Activated T-helper 17 cell treated with anti-CD3 and anti-CD28 coated beads, Interleukin-2, amount 50 U/mL, for 72 hours (primary cell): ENCODE results near the gene ANKEF1. TPM values are rescaled to one million over a fixed set of nuclear protein-coding genes. Genes with fewer than 3 reads are reported as not detected.

Experiments
- ATAC-seq: fragments of 150-1000 bp; cut with Tn5 transposase; replicated peaks from 2 replicates; pipeline ENCODE4 v1.10.0; 2021; ENCODE audit warnings: mild to moderate bottlenecking, moderate library complexity
- H3K27ac Mint-ChIP-seq: one replicate; pipeline ENCODE4 v1.8.0; 2022; ENCODE audit warnings: mixed read lengths
- H3K27me3 Mint-ChIP-seq: one replicate; pipeline ENCODE4 v1.8.0; 2022; ENCODE audit warnings: mixed read lengths
- H3K36me3 Mint-ChIP-seq: one replicate; pipeline ENCODE4 v1.8.0; 2022; ENCODE audit warnings: low read depth, mild to moderate bottlenecking, mixed read lengths
- H3K4me1 Mint-ChIP-seq: one replicate; pipeline ENCODE4 v1.8.0; 2022; ENCODE audit warnings: mixed read lengths
- H3K4me3 Mint-ChIP-seq: one replicate; pipeline ENCODE4 v1.8.0; 2022; ENCODE audit warnings: mild to moderate bottlenecking, mixed read lengths
- H3K9me3 Mint-ChIP-seq: one replicate; pipeline ENCODE4 v1.8.0; 2022; ENCODE audit warnings: mixed read lengths
- total RNA-seq, 2 donors: library from RNA; stranded (reverse); gene quantifications; one replicate each; pipeline ENCODE4 v1.2.3, GENCODE V29; 2022

Gene ANKEF1
- total RNA-seq, 2 donors from 2014 or later, result 1.2 to 2.4 TPM

DNA sequence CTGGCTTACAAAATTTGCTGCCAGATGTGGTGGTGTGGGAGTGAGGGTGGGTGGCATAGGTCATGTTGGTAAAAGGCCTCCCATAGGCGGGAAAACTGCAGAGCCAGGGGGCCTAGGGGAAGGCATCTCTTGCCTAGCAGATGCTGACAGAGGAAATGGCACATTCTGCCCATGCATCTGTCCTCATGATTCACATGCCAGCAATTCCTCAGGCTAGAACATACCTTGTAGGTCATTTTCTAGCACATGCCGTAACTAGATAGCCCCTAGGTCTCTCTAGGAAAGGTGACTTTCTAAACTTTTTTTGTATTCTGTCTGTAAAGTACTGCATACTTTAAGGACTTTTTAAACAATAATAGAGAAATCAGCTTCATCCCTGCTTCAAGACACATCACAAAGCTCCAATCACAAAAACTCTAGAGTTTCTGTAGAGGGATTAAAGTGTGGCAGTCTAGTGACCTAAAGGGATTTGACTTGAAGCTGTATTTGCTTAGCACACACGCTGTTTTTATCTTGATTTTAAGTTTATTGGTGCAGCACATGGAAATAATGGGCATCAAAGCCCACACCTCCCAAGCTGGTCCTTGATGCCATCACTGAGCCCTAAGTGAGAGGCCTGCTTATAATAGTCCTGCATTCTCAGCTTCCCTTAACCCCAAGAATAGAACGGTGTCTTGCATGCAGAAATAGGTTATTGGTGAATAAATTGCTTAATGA is 55.2 kb downstream of the ANKEF1 start:
- Mint-ChIP-seq H3K4me3 (no peak overlapping the region), H3K27ac (no peak overlapping the region), H3K27me3 (peaks cover 5% of the 10 kb centered on the region), H3K9me3 (no peaks in the 10 kb centered on the region), H3K36me3 (no peaks in the 10 kb centered on the region), H3K4me1 (no peaks in the 10 kb centered on the region)
- ATAC-seq, result peak; percentile 9

DNA sequence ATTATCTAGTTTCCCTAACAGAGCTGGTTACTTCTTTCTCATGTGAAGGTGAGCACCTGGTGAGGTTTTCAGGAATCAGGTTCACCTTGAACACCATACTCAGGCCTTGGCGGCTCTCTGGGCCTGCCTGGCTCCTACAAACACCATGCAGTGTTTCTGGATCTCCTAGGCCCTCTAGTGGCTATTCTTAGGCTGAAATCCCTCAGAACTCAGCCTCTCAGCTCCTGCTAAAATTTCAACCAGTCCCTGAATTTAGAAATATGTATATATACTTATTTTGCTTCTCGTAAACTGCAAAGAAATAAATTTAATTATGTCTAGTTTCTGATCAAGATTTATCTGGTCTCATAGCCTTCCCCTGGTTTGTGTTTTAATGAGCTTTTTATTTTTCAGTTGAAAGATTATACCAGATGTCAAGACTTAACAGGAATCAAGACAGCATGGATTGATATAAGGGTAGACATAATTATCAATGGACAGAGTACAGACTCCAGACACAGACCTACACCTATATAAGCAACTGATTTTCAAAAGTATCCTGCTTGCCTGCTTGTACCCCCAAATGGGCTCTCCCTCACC is 55.9 kb downstream of the ANKEF1 start:
- Mint-ChIP-seq H3K9me3 (no peaks in the 10 kb centered on the region), H3K4me3 (no peak overlapping the region), H3K36me3 (no peaks in the 10 kb centered on the region), H3K27me3 (peaks cover 5% of the 10 kb centered on the region), H3K27ac (no peak overlapping the region), H3K4me1 (no peaks in the 10 kb centered on the region)
- peak; percentile 72 for ATAC-seq

GRCh38 chr20:10093087-10093591 is 58.4 kb downstream of the ANKEF1 start:
- no peak for ATAC-seq
- peaks cover 12% of the 10 kb centered on the region for H3K27me3 Mint-ChIP-seq
- no peaks in the 10 kb centered on the region for H3K36me3 Mint-ChIP-seq
- H3K9me3 Mint-ChIP-seq, result no peaks in the 10 kb centered on the region
- no peak overlapping the region for H3K4me3 Mint-ChIP-seq
- no peak overlapping the region for H3K27ac Mint-ChIP-seq
- no peaks in the 10 kb centered on the region for H3K4me1 Mint-ChIP-seq

DNA sequence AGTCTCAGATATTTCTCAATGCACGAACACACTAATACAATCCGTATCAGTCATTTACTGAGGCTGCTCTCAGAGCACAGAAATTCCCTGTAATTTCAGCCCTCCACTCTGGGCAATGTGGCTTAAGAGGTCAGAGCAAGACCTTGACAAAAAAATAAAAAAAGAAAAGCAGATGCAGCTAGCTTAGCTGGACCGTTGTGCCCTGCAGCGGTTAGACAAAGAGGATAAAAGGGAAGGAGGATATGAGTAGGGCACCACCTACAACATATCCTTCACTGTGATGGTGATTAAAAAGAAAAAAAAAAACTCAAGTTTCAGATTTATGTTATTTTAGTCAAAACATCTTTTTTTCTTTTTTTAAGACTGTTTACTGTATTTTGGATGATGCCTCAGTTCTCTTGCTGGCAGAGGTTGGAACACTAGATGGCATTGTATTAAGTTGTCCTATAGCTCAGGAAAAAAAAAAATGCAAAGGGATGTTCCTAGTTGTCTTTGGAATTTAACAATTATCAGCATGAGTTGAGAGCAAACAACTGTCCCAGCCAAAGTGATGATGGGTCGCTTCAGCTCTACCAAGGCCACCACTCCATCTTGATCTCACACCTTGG is 59.9 kb downstream of the ANKEF1 start:
- no peak for ATAC-seq
- Mint-ChIP-seq H3K36me3 (no peaks in the 10 kb centered on the region), H3K27ac (no peak overlapping the region), H3K4me1 (no peaks in the 10 kb centered on the region), H3K27me3 (peaks cover 15% of the 10 kb centered on the region), H3K9me3 (no peaks in the 10 kb centered on the region), H3K4me3 (no peak overlapping the region)

DNA sequence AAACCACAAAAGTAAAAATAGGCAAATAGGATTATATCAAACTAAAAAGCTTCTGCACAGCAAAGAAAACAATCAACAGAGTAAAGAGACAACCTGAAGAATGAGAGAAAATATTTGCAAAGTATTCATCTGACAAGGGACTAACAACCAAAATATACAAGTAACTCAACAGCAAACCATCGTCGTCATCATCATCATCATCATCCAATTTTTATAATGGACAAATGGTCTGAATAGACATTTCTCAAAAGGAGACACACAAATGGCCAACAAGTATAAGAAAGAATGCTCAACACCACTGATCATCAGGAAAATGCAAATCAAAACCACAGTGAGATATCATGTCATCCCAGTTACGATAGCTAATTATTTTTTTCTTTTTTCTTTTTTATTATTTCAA is 62.0 kb downstream of the ANKEF1 start:
- Mint-ChIP-seq H3K36me3 (no peaks in the 10 kb centered on the region), H3K27ac (no peak overlapping the region), H3K4me3 (no peak overlapping the region), H3K9me3 (no peaks in the 10 kb centered on the region), H3K27me3 (peaks cover 15% of the 10 kb centered on the region), H3K4me1 (no peaks in the 10 kb centered on the region)
- no peak for ATAC-seq

DNA sequence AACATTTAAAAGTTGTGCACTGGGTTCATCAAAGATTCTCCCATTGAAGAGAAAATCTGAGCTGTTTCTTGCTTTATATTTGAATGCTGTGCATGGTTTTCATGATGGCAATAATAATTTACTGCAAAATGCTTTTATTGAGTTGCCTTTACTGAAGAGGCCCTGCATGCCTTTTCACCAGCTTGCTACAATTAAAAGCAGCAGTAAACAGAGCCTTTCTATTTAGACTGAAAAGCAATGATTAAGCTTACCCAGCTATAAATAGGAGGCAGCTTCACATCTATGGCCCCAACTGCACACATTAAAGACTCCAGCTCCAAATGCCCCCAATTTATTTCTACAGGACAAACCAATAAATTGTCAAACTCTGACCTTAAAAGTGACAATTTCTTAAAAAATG is 70.3 kb downstream of the ANKEF1 start:
- H3K4me3 Mint-ChIP-seq, result no peak overlapping the region
- peaks cover 15% of the 10 kb centered on the region for H3K27me3 Mint-ChIP-seq
- H3K36me3 Mint-ChIP-seq, result no peaks in the 10 kb centered on the region
- no peaks in the 10 kb centered on the region for H3K4me1 Mint-ChIP-seq
- no peak for ATAC-seq
- no peak overlapping the region for H3K27ac Mint-ChIP-seq
- H3K9me3 Mint-ChIP-seq, result peaks cover 9% of the 10 kb centered on the region

Other genes with a start within 250 kb of the ANKEF1 start
- gene PAK5, start 195.9 kb upstream of the ANKEF1 start, total RNA-seq, result not detected
- 1 to 10 TPM in 1 of 2 donors, under 1 TPM in 1; 0.13 to 7.2 TPM for gene SNAP25, start 183.8 kb downstream of the ANKEF1 start, total RNA-seq